ENCODE results near the gene CHD6.

The CHD6 gene

DNA sequence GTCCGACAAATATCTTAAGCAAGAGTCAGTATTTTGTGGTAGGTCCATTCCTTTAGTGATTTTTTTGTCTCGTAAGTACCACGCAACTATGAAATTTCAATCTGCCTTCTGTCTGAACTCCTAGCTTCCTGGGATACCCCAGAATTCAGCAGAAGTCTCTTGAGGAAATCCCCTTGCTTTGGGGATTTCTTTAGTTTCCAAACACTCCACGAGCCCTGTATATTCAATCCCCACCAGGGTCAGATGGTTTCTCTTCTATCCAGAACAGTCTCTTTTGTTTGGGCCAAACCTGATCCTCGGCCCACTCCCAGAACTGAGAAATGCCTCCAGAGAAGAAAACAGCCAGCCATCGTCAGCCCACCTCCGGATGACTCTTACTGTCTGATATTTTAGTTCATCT, 113.0 kb downstream of the CHD6 start:
- Mint-ChIP-seq H3K4me3 (no peak overlapping the region), H3K27me3 (no peaks in the 10 kb centered on the region), H3K27ac (no peak overlapping the region), H3K4me1 (ENCODE audit: low read depth) (peaks cover 13% of the 10 kb centered on the region), H3K9me3 (peaks cover 6% of the 10 kb centered on the region), H3K36me3 (ENCODE audit: low read depth) (peaks cover 34% of the 10 kb centered on the region)

DNA sequence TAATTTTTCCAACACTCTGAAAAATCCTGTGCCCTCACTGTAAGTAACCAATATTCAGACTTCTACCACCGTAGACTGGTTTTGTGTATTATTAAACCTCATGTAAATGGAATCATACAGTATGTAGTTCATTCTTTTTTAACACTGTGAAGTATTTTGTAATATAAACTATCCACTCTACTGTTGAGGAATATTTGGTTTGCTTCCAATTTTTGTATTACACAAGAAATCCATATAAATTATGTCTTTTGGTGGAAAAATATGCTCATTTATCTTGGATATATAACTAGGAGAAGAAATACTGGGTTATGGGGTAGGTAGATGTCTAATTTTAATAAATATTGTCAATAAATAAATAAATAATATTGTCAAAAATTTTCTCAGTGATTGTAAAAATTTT, 116.8 kb downstream of the CHD6 start:
- Mint-ChIP-seq H3K27me3 (no peaks in the 10 kb centered on the region), H3K27ac (no peak overlapping the region), H3K4me3 (no peak overlapping the region), H3K9me3 (peaks cover 6% of the 10 kb centered on the region), H3K36me3 (ENCODE audit: low read depth) (peaks cover 21% of the 10 kb centered on the region), H3K4me1 (ENCODE audit: low read depth) (peaks cover 13% of the 10 kb centered on the region)

DNA sequence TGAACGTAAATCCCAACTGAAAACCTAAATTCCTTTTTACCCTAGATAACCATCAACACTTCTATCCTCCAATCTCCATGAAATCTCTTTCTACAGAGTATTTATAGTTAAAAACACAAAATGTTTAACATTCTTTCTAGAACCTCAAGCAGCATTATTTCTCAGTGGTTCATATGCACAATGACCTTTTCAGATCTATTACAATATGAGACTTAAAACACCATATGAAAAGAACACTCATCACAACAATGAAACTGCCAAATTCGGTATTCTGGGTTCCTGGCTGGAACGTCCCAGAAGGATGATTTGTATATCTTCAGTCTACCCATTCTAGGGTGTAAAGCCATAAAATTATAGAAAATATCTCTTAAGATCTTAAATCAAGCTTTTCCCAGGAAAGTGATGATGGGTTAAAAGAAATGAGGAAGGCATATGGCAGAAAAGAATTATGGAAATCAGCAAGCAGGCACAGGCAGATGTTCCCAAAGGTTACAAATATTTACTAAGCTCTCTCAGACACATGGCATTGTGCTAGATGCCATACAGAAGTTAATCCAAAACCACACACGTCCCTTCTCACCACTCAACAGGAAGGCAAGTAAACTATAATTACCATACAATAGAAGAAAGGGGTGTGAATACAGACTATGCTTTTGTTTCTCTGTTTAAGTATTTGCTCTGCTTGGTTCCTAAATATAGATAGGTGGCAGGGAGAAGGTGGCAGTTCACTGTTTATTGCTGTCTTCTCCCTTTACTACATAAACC, 118.0 kb downstream of the CHD6 start:
- peaks cover 4% of the 10 kb centered on the region for H3K4me1 Mint-ChIP-seq (ENCODE audit: low read depth)
- H3K27me3 Mint-ChIP-seq, result no peaks in the 10 kb centered on the region
- H3K27ac Mint-ChIP-seq, result no peak overlapping the region
- H3K4me3 Mint-ChIP-seq, result no peak overlapping the region
- H3K9me3 Mint-ChIP-seq, result no peaks in the 10 kb centered on the region
- peaks cover 13% of the 10 kb centered on the region for H3K36me3 Mint-ChIP-seq (ENCODE audit: low read depth)

DNA sequence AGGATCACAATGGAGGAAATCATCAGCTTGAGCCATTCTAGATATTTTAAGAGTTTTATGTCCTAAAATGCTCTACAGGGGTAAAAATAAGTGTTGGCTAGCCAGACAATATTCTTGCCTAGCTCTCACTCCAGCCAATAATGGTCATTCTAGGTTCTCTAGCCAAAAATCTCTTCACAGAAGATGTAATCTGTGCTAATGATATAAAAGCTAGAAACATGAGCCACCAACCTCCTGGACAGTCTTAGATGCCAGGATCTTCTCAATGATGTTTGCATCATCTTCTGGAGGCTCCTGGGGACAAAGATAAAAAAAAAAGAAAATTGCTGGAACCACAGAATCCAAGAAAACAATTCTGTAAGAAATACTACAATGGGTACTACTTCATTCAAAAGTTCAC, 119.1 kb downstream of the CHD6 start:
- H3K4me1 Mint-ChIP-seq (ENCODE audit: low read depth), result no peaks in the 10 kb centered on the region
- no peak overlapping the region for H3K27ac Mint-ChIP-seq
- H3K27me3 Mint-ChIP-seq, result no peaks in the 10 kb centered on the region
- H3K36me3 Mint-ChIP-seq (ENCODE audit: low read depth), result peaks cover 14% of the 10 kb centered on the region
- no peak overlapping the region for H3K4me3 Mint-ChIP-seq
- H3K9me3 Mint-ChIP-seq, result no peaks in the 10 kb centered on the region

DNA sequence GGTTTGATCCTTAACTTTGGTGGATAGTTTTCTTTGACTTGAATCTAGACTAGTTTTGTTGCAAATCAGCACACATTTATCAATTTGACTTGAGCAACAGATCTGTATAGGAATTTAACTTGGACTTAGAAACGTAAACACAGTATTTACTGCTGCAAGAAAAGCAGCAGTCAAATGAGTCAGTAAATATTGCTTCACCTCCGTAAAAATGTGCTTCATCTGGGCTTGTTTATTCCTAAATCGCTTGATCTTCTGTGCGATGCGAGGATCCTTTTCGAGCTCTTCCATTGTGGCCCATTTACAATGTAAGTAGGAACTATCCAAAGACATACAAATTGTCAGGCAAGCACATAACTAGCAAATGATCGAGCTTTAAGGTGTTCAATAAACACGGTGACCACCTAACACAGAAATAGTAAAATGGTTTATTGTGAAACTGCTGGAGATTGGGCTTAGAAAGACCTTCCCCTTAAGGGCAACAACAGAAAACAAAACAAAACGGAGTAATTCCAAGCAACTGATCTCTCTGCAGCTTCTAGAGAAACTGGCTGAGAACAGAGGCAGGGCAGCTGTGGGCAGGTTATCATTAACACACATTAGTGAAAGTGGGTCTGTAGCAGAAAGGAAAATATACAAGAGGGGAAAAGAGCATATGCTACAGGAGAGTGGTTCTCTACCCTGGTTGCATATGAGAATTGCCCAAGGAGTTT, 120.8 kb downstream of the CHD6 start:
- Mint-ChIP-seq H3K4me1 (ENCODE audit: low read depth) (no peaks in the 10 kb centered on the region), H3K27me3 (no peaks in the 10 kb centered on the region), H3K9me3 (no peaks in the 10 kb centered on the region), H3K36me3 (ENCODE audit: low read depth) (peaks cover 17% of the 10 kb centered on the region), H3K4me3 (no peak overlapping the region), H3K27ac (no peak overlapping the region)

DNA sequence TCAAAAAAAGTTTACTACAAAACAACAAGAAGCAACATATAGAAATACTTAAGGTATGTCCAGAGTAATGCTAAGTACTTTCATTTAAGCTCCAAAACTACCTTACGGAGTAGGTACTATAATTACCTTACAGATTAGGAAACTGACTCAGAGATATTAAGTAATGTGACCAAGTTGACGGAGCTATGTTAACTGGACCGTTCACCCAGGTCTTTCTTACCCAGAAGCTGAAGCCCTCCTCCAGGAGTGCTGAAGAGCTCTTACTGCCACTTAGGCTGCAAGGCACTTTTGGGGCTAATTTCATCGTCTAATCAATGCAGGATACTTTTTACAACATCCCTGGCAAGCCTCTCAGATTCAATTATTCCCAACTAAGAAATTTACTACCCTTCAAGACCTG, 123.7 kb downstream of the CHD6 start:
- Mint-ChIP-seq H3K4me3 (no peak overlapping the region), H3K27me3 (no peaks in the 10 kb centered on the region), H3K36me3 (ENCODE audit: low read depth) (peaks cover 29% of the 10 kb centered on the region), H3K27ac (no peak overlapping the region), H3K4me1 (ENCODE audit: low read depth) (no peaks in the 10 kb centered on the region), H3K9me3 (no peaks in the 10 kb centered on the region)

DNA sequence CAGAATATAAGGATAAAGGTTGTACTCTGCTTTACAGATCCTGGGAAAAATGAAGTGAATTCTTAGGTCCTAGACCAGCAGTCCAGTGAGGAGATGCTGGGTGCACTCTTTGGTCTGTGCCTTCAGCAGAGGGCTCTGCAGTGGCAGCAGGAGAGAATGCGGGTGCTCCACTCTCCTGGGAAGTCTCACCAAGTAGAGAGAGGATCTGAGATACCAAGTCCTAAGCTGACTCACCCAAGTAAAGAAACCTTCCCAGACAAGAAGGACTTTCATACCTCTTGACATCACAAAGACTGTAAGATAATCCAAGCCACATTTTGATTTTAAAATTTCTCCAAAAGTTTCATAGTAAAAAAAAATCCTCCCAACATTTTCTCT, 134.6 kb downstream of the CHD6 start:
- no peak overlapping the region for H3K4me3 Mint-ChIP-seq
- no peak overlapping the region for H3K27ac Mint-ChIP-seq
- peaks cover 60% of the 10 kb centered on the region for H3K36me3 Mint-ChIP-seq (ENCODE audit: low read depth)
- no peaks in the 10 kb centered on the region for H3K9me3 Mint-ChIP-seq
- peaks cover 11% of the 10 kb centered on the region for H3K4me1 Mint-ChIP-seq (ENCODE audit: low read depth)
- H3K27me3 Mint-ChIP-seq, result no peaks in the 10 kb centered on the region

DNA sequence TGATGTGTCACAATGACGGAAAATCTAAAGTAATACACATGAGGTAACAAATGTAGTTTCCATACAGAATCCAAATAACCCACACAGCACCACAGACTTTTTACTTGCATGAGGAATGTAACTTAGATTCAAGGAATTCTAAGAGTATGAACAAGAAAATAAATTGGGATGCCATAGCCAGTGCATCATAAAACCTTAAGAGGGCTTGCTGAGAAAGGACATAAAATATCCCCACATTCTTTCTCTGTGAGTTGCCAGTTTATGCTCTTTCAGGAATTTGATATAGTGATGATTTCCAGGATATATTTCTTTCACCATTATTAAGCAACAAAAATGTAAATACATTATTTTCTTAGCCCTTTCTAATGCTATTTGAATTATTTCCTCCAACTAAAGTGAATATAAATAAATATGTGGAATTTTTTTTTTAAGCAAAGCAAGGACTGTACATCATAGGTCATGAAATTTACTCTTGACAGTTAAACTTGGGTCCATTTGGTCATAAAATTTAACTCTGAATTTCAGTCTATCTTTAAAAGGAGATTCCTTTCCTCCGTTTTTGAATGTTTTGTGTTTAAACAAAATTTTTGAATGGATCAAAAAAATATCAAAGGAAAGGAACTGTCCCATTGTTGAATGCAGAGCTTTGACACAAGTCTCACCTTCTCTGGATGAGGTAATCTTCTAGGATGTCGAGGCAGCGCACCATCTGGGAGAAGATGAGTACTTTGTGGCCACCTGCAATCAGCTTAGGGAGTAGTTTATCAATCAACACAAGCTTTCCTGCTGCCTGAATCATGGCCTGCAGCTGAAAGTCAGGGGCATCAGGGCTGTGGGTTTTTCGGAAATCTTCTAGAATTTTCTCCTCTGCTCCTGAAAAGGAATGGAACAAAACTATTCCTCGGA, 135.3 kb downstream of the CHD6 start:
- no peak overlapping the region for H3K27ac Mint-ChIP-seq
- H3K27me3 Mint-ChIP-seq, result no peaks in the 10 kb centered on the region
- H3K36me3 Mint-ChIP-seq (ENCODE audit: low read depth), result peaks cover 60% of the 10 kb centered on the region
- peaks cover 11% of the 10 kb centered on the region for H3K4me1 Mint-ChIP-seq (ENCODE audit: low read depth)
- H3K4me3 Mint-ChIP-seq, result no peak overlapping the region
- H3K9me3 Mint-ChIP-seq, result no peaks in the 10 kb centered on the region

DNA sequence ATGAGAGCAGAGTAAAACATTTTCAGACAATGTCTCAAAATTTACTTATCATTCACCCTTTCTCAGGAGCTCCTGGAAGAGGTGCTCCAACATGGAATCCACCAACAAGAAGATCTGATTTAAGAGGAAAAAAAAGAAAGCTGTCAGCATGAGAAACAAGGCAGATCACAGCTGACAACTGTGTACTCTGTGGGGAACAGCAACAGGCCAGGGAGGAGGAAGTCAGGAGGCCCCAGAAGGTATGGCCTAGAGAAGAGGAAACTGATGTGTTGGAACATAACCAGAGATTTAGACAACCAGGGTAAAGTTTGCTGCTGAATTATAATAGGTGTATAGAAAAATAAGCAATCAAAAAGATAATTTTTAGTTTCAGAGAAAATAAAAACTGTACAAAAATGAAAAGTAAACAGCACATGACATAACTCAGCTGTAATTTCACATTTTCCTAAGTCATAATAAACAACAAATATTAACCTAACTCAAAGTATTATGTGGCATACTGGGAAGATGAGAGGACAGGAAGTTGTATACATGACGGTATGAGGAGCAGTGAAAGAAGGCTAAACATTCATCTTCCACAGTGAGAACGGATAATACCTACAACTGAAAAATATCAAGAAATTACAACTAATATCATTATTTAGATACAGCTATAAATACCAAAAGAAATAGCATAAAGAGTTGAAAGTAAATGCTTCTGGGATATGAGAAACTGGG, 138.0 kb downstream of the CHD6 start:
- Mint-ChIP-seq H3K36me3 (ENCODE audit: low read depth) (peaks cover 56% of the 10 kb centered on the region), H3K4me3 (no peak overlapping the region), H3K4me1 (ENCODE audit: low read depth) (peaks cover 16% of the 10 kb centered on the region), H3K27ac (peak overlapping the region; percentile 77), H3K9me3 (no peaks in the 10 kb centered on the region), H3K27me3 (no peaks in the 10 kb centered on the region)

DNA sequence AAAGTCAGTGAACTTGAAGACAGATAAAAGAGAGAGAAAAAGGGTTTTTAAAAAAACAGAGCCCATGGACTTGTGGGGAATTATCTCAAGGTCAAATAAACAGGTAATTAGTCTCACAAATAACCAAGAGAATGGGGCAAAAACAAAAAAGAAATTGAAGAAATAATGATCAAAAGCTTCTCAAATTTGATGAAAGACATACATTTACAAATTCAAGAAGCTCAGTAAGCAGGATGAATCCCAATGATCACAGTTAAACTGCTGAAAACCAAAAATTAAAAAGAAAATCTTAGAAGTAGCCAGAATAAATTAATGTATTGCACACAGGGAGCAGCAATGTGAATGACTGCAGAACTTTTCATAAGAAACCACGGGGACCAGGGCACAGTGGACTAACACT, 139.1 kb downstream of the CHD6 start:
- Mint-ChIP-seq H3K9me3 (no peaks in the 10 kb centered on the region), H3K27ac (no peak overlapping the region), H3K4me1 (ENCODE audit: low read depth) (peaks cover 18% of the 10 kb centered on the region), H3K4me3 (no peak overlapping the region), H3K27me3 (no peaks in the 10 kb centered on the region), H3K36me3 (ENCODE audit: low read depth) (peaks cover 50% of the 10 kb centered on the region)

DNA sequence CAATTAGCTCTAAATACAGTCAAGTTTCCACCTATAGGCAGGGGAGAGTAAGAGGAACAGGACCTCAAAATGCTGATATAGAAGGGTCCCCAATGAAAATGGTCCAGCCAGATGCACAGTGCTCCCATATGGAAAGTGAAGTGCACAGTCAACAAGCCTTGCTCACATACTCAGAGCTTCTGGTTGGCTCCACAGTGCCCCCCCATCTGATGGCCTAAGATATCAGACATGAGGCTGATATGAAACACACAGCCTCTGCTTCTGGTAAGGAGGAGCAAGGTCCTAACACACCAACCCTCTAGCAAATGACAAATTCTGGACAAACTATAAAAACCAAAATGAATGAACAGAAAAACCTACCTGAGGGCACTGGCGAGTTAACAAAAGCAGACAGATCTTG, 140.2 kb downstream of the CHD6 start:
- Mint-ChIP-seq H3K4me1 (ENCODE audit: low read depth) (peaks cover 18% of the 10 kb centered on the region), H3K36me3 (ENCODE audit: low read depth) (peaks cover 47% of the 10 kb centered on the region), H3K9me3 (no peaks in the 10 kb centered on the region), H3K27me3 (no peaks in the 10 kb centered on the region), H3K27ac (no peak overlapping the region), H3K4me3 (no peak overlapping the region)

DNA sequence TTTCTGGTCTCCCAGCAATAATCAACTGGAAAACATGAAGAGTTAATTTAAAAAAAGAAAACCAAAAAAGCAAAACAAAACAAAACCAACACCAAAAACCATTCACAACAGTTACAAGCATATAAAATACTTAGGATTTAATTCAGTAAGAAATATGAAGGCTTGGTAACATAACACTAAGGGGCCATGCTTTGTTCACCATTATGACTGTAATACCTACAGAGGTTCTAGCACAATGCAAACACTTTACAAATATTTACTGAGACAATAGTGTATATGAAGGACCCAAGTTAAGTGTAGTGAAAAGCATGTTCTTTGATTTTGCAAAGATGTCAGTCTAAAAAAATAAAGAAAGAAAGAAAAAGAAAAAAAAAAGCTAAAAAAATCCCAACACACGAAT, 141.7 kb downstream of the CHD6 start:
- Mint-ChIP-seq H3K36me3 (ENCODE audit: low read depth) (peaks cover 52% of the 10 kb centered on the region), H3K27me3 (no peaks in the 10 kb centered on the region), H3K27ac (no peak overlapping the region), H3K4me3 (no peak overlapping the region), H3K4me1 (ENCODE audit: low read depth) (peaks cover 18% of the 10 kb centered on the region), H3K9me3 (no peaks in the 10 kb centered on the region)

DNA sequence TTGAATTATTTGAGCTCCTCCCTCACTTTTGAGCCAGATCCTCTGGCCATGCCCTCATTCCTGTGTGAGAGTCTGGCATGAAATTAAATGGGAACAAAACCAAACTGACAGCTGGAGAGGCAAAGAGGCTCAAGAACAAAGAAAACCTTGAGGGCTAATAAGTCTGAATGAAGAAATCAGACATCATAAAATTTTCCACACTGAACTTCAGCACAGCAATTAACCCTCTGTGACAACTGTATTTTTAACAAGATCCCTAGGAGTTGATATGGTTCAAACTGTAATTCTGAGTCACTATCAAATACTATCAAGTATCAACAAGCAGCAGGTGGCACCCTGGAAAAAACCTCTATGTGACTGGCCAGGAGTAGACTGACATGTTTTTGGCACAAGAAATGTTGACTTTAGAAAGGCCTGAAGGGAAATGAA, 142.2 kb downstream of the CHD6 start:
- peaks cover 18% of the 10 kb centered on the region for H3K4me1 Mint-ChIP-seq (ENCODE audit: low read depth)

DNA sequence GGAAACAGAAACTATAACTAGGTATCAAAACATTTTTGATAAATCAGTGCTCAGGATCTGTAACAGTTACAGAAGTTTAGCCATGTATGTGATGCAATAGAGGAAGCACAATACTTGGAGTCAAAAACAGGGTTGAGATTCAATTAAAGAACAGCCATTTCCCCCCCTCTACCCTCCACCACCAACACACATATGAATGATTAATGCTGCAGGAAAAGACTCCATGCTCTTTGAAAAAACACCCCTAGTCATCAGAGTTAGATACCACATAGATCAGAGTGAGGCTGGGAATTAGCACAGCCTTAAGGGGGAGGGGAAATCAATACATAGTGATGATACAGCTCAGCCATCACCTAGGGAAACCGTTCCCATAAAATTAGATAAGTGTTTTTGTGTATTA, 142.7 kb downstream of the CHD6 start:
- Mint-ChIP-seq H3K27ac (no peak overlapping the region), H3K9me3 (no peaks in the 10 kb centered on the region), H3K36me3 (ENCODE audit: low read depth) (peaks cover 56% of the 10 kb centered on the region), H3K4me3 (no peak overlapping the region), H3K4me1 (ENCODE audit: low read depth) (peaks cover 15% of the 10 kb centered on the region), H3K27me3 (no peaks in the 10 kb centered on the region)

More for the DNA sequence above, 142.2 kb downstream of the CHD6 start:
- Mint-ChIP-seq H3K27ac (no peak overlapping the region), H3K4me3 (no peak overlapping the region), H3K36me3 (ENCODE audit: low read depth) (peaks cover 52% of the 10 kb centered on the region), H3K9me3 (no peaks in the 10 kb centered on the region), H3K27me3 (no peaks in the 10 kb centered on the region)

Data from stimulated activated naive CD8-positive, alpha-beta T cell treated with anti-CD3 and anti-CD28 coated beads, Interleukin-15, Interleukin-2, amounts not matched to agents 100 ng/mL and 50 ng/mL, for 24 hours (primary cell).